Measurements from ENCODE around the gene TNNT3. TPM values are rescaled to one million over a fixed set of nuclear protein-coding genes. Genes with fewer than 3 reads are reported as not detected.
A peak's percentile ranks its signal among the peaks of the same experiment; 100 is the strongest.

Gene TNNT3
- total and polyA plus RNA-seq, 8 donors, result 1.7 to 4.4 (median 2.5) TPM

DNA sequence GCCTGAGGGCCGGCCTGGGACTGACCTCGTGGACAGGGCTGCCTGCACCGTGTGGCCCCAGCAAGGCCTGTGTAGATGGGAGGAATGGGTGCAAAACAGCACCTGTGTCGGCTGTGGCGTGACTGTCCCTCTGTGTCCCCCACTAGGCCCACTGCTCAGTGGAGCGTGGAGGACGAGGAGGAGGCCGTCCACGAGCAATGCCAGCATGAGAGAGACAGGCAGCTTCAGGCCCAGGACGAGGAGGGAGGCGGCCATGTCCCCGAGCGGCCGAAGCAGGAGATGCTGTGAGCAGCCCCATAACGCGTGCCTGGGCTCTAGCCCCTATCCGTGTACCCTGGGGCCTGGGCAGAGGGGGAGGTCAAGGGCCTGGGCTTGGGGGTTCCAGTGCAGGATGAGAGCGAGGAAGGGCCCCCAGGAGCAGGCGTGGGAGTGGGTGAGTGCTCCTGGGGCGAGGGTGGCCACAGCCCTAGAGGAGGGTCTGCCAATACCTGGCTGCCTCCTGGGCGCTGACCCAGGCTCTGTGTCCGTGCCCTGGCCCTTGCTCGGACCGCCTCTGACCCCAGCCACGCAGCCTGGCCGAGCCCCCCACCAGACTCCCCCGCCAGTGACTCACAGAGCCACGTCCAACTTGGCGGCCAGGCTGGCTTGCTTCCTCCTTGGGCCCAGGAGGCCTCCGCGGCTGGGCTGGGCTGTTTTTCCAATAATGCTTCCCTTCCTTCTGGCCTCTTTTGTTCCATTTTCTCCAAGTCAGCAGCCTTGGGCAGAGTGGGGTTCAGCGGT is 39.4 kb upstream of the TNNT3 start:
- Histone ChIP-seq H3K4me3 (no peak overlapping the region), H3K4me1 (peaks cover 3 to 43% of the 10 kb centered on the region in 2 donors), H3K27ac (peak overlapping the region; percentile 37 to 44), H3K36me3 (peaks cover 0 to 27% of the 10 kb centered on the region in 2 donors), H3K9me3 (no peaks in the 10 kb centered on the region), H3K27me3 (peaks cover 0 to 16% of the 10 kb centered on the region in 2 donors)
- DNase-seq (peak in 2 of 4 donors; percentile 53 to 82), ATAC-seq (peak; percentile 16)
- TF ChIP-seq, protein P1, sequence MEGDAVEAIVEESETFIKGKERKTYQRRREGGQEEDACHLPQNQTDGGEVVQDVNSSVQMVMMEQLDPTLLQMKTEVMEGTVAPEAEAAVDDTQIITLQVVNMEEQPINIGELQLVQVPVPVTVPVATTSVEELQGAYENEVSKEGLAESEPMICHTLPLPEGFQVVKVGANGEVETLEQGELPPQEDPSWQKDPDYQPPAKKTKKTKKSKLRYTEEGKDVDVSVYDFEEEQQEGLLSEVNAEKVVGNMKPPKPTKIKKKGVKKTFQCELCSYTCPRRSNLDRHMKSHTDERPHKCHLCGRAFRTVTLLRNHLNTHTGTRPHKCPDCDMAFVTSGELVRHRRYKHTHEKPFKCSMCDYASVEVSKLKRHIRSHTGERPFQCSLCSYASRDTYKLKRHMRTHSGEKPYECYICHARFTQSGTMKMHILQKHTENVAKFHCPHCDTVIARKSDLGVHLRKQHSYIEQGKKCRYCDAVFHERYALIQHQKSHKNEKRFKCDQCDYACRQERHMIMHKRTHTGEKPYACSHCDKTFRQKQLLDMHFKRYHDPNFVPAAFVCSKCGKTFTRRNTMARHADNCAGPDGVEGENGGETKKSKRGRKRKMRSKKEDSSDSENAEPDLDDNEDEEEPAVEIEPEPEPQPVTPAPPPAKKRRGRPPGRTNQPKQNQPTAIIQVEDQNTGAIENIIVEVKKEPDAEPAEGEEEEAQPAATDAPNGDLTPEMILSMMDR (IDR thresholded peaks at IDR 0.05), result no peak
- intact Hi-C loops (cut with DNase I), result no loop called here

DNA sequence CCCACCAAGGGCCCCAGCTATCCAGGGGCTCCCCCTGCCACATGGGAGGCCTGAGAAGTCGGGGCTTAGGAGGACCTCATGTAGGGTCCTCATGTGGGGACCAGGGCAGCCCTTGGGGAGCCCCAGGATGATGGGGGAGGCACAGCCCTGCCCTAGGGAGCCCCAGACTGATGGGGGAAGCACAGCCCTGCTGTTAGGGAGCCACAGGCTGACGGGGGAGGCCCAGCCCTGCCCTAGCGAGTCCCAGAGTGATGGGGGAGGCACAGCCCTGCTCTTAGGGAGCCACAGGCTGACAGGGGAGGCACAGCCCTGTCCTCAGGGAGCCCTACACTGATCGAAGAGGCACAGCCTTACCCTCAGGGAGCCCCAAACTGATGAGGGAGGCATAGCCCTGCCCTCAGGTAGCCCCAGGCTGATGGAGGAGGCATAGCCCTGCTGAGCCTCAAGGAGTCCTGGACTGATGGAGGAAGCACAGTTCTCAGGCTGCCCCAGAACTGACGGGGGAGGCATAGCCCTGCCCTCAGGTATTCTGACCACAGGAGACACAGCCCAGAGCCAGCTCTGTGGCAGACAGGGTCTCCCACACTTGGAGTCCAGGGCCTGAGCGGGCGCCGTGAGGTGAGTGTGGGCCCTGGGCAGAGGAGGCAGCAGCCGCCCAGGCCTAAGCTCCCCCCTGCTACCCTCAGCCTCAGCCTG is 38.6 kb upstream of the TNNT3 start:
- H3K27ac ChIP-seq, result peak overlapping the region; percentile 37 to 44
- intact Hi-C loops (cut with DNase I), result no loop called here
- TF ChIP-seq, protein P1 (IDR thresholded peaks at IDR 0.05), result no peak
- DNase-seq, result no peak
- H3K27me3 ChIP-seq, result peaks cover 0 to 15% of the 10 kb centered on the region in 2 donors
- H3K4me3 ChIP-seq, result no peak overlapping the region
- no peaks in the 10 kb centered on the region for H3K9me3 ChIP-seq
- peaks cover 0 to 35% of the 10 kb centered on the region in 2 donors for H3K36me3 ChIP-seq
- ATAC-seq, result no peak
- H3K4me1 ChIP-seq, result peaks cover 3 to 41% of the 10 kb centered on the region in 2 donors

DNA sequence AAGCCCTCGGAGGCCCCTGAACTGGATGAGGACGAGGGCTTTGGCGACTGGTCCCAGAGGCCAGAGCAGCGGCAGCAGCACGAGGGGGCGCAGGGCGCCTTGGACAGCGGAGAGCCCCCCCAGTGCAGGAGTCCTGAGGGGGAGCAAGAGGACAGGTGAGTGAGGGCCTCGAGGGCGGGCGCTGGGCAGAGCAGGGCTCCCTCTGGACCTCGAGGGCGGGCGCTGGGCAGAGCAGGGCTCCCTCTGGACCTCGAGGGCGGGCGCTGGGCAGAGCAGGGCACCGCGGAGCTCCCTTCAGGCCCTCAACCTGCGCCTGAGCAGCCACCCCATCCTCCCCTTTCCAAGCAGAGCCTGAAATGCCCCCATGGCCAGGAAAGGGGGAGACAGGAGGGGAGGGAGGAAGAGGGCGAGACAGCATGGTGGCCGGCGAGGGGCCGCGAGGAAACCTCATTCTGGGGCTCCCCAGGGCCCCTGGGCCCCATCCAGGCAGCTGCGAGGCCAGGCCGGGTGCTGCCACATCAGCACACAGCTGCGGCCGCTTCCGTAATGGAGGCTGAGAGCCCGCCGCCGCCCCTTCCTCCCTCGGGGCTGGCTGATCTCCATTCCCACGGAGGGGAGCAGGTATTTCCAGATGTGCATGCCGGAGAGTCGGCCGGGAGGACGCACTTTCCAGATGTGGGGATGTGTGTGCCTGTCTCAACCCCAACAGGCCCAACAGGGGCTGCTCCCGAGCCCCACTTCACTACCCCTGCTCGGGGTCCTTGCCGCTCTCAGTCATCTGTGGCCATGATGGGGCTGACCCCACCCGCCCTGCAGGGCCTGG is 37.9 kb upstream of the TNNT3 start:
- Histone ChIP-seq H3K9me3 (no peaks in the 10 kb centered on the region), H3K4me3 (no peak overlapping the region), H3K36me3 (peaks cover 0 to 42% of the 10 kb centered on the region in 2 donors), H3K4me1 (peaks cover 2 to 33% of the 10 kb centered on the region in 2 donors), H3K27ac (no peak overlapping the region), H3K27me3 (peaks cover 0 to 9% of the 10 kb centered on the region in 2 donors)
- ATAC-seq (no peak), DNase-seq (peak in 2 of 4 donors; percentile 32 to 84)
- intact Hi-C loops (cut with DNase I), result no loop called here
- TF ChIP-seq, protein P1 (IDR thresholded peaks at IDR 0.05), result no peak

DNA sequence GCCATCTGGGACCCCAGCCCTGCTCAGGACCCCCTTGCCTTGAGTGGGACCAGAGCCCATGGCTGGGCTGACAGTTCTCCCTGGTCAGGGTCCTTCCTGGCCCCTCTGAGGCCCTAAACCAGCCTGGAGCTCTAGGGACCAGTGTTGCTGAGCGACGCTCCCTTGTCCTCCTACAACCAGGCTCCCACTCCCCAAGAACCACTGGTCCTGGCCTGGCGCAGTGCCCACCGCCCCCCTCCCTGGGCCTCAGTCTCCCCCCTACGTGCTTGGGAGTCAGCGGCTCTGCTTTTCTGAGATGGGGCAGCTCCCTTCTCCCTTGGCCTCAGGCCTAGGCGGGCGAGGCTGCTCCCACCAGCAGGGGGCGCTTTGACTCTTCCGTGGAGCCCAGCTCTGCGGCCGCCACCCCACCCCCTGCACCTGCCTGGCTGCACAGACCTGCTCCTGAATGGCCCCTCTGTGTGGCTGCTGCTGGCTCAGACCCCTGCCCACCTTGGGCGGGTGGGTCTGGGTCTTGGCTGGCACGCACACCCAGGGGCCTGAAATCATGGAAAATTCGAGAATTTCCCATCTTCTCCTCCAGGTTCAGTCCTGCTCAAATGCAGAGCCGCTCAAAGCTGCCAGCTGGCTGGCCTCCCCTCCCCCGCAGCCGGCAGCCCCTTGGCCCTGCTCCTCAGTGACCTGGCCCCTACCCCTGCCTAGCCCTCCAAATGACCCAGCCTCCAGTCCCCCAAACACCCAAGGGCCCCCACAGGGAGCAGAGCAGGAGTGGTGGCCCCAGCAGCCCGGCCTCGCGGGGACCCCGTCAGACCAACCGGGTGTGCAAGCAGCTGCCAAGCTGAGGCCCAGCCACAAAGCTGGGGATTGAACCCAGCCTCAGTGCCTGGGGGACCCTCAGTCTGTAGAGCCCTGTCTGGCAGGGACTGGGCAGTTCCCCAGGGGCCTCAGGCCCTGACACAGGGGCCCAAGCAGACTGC is 37.0 kb upstream of the TNNT3 start:
- peaks cover 0 to 25% of the 10 kb centered on the region in 2 donors for H3K4me1 ChIP-seq
- H3K27ac ChIP-seq, result no peak overlapping the region
- H3K9me3 ChIP-seq, result no peaks in the 10 kb centered on the region
- TF ChIP-seq, protein P1 (IDR thresholded peaks at IDR 0.05), result peak; percentile 83 to 97
- DNase-seq, result peak; percentile 75 to 95 (median 84)
- peak; percentile 93 for ATAC-seq
- H3K4me3 ChIP-seq, result no peak overlapping the region
- intact Hi-C loops (cut with DNase I), result no loop called here
- peaks cover 0 to 51% of the 10 kb centered on the region in 2 donors for H3K36me3 ChIP-seq
- H3K27me3 ChIP-seq, result peaks cover 0 to 9% of the 10 kb centered on the region in 2 donors

All from left lung (tissue), 10 donors.